NCI-H446 (cell line): ENCODE data around the gene ENDOG.
A peak's percentile ranks its signal among the peaks of the same experiment; 100 is the strongest.
"Not testable (repeated sequence)": the region's sequence is repeated elsewhere in the genome, so short reads cannot be mapped to it uniquely, and the experiment has no call there.

Experiments used
- DNase-seq, 2 experiments: peaks; one replicate each; lab custom pipeline; 2025; lab: John Stamatoyannopoulos, UW

The ENDOG gene

DNA sequence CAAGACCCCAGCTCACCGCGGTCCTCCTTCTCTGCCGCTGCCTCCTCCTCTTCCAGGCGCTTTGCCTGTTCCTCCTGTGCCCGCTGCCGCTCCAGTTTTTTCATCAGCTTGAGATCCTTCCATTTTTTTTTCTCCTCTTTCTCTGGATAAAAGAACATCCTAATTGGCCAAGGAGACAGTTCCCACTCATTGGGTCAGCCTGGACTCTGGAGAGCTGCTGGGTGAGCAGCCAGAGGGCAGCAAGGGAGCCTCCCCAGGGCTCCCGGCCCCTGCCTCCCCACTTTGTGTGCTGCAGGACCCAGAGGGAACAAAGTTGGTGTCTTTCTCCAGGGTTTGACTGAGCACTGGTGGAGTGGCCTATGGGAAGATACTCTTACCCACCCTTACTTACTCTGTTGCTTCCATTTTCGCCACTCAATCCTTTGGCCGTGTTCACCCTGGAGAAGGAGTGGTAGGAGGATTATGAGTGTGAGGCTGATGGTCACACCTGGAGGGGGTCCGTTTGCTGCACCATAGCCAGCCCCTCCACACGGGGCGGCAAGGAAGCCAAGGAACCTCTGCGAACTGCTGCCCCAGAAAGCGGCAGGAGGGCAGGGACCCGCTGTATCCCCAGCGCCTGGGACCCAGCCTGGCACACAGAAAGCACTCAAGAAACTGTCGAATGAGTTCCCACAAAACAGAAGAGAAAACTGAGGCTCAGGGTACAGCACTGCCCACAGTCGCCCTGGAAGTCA is 10.6 kb downstream of the ENDOG start:
- no peak for DNase-seq

DNA sequence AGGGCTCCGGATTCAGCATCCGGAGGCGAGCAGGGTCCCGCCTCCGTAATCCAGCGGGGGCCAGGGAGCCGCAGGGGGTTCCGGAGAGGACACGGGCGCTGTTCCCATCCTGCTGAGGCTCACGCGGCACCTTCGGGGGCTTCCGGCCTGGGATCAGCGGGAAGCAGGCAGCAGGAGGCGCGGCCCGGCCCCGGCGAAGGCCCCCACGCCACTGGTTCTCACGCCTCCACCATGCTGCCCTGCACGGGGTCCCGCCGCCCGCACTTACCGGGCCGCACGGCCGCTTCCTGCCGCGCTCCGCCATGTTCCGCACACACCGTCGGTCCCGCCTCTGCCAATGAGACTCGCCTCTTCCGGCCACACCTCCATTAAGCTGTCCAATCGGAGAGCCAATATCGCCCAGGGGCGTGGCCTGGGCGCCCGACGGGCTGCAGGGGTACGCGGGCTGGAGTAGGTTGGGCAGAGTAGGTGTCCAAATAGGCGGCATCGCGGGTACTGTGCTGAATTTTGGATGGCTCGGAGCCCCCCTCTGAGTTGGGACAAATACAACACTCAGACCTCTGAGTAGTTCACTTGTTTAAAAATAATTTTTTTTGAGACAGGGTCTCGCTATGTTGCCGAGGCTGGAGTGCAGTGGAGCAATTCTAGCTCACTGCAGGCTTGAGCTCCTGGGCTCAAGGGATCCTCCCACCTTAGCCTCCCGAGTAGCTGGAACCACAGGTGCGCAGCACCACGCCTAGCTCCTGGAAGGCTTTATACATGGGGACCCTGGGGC is 11.4 kb downstream of the ENDOG start, which contains the start of gene SPOUT1:
TSS of gene SPOUT1 (minus strand) at position 318 of the 775 bp plus-strand sequence. CDS start at position 304, 14 bp downstream.
- DNase-seq, result peak; percentile 74 to 89

DNA sequence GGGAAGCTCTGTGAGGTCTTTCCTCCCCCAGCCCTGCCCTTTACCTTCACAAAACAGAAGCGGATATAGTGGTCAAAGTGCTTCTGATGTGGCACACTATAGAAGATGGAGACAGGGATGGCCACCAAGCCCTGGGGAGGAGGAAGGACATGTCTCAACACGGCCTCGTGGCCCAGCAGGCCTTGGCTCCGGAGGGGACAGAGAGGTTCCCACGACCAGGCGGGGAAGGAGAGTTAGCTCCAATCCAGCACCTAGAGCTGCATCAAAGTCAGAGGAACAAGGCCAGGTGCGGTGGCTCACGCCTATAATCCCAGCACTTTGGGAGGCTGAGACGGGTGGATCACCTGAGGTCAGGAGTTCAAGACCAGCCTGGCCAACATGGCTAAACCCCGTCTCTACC is 15.4 kb downstream of the ENDOG start:
- no peak for DNase-seq

DNA sequence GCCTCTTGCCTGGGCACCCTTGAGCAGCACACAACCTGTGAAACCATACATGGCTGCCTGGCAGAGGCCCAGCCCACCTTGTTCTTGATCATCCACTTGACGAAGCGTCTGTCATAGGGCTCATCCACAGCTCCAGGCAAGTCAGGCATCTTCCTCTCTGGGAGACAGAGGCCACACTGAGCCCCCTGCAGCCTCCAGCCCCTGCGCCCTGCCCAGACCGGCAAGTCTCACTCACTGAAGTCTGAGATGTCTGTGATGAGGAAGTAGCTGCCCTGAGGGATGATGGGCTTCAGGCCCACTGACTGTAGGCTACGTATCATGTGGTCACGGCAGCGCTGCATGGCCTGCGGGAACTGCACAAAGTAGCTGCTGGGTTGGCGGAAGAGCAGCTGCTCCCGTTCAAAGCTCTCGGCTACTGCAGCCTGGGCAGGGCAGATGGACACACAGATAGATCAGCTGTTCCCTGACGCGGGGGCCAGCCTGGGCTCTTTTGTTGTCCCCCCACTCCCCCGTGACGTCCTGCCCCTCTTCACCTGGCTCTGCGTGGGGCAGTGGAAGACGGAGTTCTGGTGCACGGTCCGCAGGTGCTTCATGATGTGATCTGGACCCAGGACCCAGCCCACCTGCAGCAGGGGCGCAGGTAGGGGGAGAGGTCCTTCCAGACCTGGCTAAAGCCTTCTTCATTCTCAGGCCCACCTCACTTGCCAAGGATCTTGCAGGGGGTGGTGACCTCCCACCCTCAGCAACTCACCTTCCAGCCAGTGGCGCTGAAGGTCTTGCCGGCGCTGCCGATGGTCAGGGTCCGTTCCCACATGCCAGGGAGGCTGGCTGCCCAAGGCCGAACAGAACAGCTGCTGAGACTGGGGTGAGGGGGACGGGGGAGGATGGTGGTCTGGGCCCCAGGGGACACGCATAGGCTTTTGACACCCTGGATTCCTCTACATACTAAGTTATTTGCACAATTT is 17.2 kb downstream of the ENDOG start:
- DNase-seq, result no peak

DNA sequence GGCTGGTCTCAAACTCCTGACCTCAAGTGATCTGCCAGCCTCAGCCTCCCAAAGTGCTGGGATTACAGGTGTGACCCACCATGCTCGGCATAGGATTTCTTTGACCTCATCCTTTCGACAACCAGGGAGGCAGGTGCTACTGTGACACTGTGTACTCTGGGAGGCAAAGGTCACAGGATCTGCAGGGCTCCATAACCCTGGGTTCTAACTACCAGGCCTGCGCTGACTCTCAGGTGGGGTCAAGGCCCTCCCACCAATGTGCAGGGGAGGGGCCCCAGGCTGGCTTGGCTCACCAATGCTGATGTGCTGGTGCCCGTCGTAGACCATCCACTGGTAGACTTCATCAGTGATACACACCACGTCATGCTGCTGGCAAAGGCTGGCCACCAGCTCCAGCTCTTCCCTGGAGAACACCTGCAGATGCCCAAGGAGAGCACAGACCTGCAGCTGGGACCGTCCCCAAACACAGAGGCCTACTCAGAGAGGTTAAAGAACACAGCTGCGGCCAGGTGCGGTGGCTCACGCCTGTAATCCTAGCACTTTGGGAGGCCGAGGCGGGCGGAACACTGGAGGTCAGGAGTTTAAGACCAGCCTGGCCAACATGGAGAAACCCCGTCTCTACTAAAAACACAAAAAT is 18.3 kb downstream of the ENDOG start:
- DNase-seq, result no peak

DNA sequence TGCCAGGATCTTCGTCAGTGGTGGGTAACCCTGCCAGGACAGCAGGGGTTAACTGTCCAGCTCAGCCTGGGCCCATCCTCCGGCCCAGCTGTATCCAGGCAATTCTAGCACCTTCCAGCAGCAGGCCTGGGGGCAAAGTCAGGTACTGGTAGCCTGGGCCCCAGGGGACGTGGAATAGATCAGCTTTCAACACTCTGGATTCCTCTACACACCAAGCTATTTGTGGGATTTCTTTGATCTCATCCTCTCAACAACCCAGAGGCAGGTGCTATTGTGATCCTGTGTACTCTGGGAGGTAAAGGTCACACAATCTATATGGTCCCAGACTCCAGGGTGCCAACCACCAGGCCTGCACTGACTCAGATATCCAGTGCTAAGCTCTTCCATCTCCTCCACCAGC is 20.0 kb downstream of the ENDOG start:
- DNase-seq, result no peak

DNA sequence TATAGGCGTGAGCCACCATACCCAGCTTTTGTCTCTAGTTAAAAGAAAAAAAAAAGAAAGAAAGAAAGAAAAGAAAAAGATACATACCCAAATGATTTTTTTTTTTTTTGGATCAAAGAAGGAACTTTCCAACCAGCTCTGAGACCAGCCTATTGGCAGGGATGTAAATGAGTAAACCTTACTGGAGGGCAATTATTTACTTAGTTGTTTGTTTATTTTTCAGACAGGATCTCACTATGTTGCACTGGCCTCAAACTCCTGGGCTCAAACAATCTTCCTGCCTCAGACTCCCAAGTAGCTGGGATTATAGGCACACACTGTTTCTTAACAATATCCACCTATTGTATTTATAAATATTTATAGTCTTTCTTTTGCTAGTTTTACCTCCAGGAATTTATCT is 22.2 kb downstream of the ENDOG start:
- DNase-seq, result no peak

DNA sequence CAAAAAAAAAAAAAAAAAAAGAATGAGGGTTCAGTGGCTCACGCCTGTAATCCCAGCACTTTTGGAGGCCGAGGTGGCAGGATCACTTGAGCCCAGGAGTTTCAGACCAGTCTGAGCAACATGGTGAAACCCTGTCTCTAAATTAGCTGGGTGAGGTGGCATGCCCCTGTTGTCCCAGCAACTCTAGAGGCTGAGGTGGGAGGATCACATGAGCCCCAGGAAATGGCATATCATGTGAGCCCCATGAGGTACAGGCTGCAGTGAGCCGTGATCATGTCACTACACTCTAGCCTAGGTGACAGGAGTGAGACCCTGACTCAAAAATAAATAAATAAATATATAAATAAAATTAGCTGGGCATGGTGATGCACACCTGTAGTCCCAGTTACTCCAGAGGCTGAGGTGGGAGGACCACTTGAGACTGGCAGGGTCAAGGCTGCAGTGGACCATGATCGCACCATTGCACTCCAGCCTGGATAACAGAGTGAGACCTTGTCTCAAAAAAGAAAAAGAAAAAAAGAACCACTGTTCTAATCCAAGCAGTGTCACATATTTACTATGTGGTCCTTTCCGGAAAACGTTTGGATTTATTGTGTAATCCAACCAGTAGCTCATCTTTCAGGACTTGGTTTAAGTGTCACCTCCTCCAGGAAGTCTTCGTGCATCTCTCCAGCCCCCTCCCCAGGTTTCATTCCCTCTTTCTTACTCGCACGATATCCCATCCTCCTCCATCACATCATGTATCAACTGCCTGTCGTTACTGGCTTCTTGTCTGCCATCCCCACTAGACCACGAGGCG is 23.6 kb downstream of the ENDOG start:
- DNase-seq, result no peak

DNA sequence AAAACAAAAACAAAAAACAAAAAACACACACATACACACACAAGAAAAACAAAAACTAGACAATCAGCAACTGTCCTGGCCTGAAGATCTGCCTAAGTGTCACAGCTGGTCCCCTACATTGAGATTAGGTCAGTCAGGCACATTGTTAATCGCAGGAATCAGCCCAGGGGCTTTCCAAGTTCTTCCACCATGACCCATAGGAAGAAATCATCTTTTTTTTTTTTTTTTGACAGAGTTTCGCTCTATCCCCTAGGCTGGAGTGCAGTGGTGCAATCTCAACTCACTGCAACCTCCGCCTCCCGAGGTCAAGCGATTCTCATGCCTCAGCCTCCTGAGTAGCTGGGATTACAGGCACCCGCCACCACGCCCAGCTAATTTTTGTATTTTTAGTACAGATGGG is 24.9 kb downstream of the ENDOG start:
- DNase-seq, result not testable (repeated sequence)

DNA sequence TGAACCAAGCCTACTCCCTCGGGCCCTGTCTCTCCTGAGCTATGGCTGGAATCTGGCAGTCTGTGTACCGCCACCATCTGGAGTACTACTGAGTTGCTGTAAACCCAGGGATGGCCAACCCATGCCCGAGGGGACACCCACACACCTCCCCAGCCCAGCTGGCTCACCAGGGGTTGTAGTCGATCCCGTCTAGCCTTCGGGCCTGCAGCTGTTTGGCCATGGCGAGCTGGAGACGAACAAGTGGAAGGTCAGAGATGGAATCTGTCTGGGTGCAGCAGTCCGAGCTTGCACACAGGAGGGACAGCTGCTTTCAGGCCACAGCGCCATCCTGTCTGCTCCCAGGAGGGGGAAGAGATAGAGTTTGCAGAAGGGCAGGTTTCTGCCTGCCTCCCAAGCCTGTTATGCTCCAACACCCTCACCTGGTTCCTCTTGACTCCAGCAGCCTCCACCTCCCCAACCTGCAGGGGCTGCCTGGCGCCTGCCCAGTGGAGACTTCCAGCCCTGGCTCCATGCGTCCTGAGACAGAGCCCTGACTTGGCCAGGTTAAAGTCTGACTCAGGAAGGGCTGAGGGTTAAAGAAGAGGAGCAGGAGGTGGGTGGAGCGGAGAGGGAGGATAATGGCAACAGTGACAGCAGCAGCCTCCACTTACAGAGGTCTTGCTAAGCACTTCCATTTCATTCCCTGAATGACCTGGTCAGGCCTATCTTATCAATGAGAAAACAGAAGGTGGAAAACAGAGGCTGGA is 27.1 kb downstream of the ENDOG start:
- DNase-seq, result no peak

DNA sequence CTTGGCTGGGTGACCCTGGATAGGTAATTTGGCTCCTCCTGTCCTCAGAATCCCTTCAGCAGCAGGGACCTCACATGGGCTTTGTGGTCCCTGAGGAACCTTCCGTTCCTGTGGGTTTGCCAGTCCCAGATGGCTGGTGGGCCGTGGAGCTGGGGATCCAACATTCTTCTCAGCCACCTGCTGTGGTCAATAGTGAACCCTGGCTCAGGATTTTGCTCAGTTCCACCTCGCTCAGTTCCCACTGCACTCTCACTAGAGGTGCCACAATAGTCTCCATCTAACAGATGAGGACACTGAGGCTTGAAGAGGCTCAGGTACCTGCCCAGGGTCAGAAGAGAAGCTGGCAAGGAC is 28.4 kb downstream of the ENDOG start:
- DNase-seq, result no peak

DNA sequence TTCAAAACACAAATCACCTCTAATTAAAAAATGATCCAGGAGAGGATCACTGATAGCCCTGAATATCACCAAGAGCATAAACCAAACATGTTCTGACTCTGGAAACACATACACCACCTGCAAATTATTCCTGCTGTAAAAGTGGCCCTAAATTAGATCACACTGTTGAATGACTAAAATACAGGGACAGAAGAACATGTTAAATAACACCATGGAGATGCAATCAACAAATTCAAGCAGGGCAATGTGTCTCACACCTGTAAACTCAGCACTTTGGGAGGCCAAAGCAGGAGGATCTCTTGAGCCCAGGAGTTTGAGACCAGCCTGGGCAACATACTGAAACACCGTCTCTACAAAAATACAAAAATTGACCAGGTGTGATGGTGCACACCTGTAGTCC is 29.5 kb downstream of the ENDOG start:
- no peak for DNase-seq

DNA sequence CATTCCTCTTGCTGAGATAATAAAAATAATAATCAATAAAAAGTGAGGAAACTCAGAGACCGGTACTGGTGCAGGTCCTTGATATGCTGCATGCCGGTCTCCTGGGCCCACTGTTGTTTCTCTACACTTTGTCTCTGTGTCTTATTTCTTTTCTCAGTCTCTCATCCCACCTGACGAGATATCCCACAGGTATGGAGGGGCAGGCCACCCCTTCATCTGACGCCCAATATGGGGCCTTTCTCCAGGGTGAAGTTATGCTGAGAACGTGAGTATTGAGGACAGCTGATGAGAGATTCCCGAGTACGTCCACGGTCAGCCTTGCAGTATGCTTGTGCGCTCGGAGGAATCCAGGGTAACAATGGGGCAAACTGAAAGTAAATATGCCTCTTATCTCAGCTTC is 32.7 kb downstream of the ENDOG start:
- not testable (repeated sequence) for DNase-seq

DNA sequence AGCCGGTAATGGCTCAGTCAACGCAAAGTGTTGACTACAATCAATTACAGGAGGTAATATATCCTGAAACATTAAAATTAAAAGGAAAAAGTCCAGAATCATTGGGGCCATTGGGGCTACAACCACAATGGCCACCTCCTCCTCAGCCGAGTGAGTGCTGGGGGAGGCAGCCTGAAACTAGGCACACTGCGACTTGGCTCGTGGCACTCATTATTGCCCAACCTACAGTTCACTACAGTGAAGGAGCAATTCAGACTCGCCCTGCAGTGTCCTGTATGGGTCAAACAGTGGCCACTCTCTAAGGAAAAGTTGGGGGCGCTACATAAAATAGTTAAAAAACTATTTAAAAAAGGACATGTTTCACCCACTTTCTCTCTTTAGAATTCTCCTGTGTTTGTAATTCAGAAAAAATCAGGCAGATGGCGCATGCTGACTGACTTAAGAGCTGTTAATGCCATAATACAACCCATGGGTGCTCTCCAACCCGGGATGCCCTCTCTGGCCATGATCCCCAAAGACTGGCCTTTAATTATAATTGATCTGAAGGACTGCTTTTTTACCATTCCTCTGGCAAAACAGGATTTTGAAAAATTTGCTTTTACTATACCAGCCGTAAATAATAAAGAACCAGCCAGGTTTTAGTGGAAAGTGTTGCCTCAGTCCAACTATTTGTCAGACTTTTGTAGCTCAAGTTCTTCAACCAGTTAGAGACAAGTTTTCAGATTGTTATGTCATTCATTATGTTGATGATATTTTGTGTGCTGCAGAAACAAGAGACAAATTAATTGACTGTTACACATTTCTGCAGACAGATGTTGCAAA is 33.7 kb downstream of the ENDOG start:
- peak in 1 of 2 experiments; percentile 24 for DNase-seq

DNA sequence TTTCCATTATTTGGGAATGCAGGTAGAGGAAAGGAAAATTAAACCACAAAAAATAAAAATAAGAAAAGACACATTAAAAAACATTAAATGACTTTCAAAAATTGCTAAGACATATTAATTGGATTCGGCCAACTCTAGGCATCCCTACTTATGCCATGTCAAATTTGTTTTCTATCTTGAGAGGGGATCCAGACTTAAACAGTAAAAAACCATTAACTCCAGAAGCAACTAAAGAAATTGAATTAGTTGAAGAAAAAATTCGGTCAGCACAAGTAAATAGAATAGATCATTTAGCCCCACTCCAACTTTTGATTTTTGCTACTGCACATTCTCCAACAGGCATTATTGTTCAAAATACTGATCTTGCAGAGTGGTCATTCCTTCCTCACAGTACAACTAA is 34.3 kb downstream of the ENDOG start:
- DNase-seq, result not testable (repeated sequence)

DNA sequence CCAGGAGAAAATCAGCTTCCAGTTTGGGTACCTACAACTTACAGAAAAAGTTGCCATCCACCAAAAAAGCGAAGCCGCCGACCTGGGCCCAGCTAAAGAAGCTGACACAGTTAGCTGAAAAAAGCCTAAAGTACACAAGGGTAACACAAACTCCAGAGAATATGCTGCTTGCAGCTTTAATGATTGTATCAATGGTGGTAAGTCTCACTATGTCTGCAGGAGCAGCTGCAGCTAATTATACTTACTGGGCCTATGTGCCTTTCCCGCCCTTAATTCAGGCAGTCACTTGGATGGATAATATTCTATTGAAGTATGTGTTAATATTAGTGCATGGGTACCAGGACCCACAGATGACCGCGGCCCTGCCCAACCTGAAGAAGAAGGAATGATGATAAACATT is 36.2 kb downstream of the ENDOG start:
- DNase-seq, result not testable (repeated sequence)

DNA sequence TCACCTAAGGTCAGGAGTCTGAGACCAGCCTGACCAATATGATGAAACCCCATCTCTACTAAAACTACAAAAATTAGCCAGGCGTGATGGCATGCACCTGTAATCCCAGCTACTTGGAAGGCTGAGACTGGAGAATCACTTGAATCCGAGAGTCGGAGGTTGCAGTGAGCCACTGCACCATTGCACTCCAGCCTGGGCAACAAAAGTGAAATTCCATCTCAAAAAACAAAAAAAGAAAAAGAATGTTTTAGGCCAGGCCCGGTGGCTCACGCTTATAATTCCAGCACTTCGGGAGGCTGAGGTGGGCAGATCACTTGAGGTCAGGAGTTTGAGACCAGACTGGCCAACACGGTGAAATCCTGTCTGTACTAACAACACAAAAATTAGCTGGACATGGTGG is 40.2 kb downstream of the ENDOG start:
- DNase-seq, result not testable (repeated sequence)

DNA sequence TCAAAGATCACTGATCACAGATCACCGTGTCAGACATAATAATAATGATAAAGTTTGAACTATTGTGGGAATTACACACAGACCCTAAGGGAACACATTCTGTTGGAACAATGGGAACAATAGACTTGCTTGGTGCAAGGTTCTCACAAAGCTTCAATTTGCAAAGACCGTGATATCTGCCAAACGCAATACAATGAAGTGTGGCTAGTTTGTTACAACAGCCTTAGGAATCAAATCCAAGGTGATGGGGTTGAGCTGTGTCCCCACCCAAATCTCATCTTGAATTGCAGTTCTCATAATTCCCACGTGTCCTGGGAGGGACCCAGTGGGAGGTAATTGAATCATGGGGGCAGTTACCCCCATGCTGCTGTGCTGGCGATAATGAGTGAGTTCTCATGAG is 42.6 kb downstream of the ENDOG start:
- DNase-seq, result no peak

DNA sequence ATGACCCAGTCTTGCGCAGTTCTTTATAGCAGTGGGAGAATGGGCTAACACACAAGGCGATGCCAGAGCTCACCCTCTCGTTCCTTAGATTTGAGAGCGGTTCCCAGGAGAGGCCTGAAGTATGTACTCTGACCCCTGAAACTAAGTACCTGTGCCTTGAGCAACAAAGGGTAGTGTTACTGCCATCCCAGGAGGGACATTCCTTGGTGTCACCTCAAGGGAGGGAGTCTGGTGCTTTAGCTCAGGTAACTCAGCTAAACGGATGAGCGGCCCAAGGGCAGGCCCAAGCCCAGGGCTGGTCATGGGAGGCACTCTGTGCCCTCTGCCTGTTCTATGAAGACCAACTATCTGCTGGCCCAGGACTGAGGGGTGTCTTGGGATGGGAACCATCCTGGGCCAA is 43.2 kb downstream of the ENDOG start:
- DNase-seq, result no peak
